A673 (cell line): ENCODE data around the gene H2BK1.

Experiments
- CTCF ChIP-seq: fragments of 300-800, 200-600 bp; sonication (generic); conservative IDR thresholded peaks from 2 replicates; pipeline ENCODE4 v1.5.1; 2017; ENCODE audit warnings: low read depth, mild to moderate bottlenecking, antibody characterized with exemption, low read length, moderate library complexity, mixed read lengths
- EZH2 ChIP-seq: fragments of 200-600 bp; sonication (generic); IDR thresholded peaks from 2 replicates; pipeline ENCODE4 v1.6.1; 2017; ENCODE audit warnings: borderline replicate concordance, low read depth, mild to moderate bottlenecking, mixed read lengths, antibody characterized with exemption, low read length; ENCODE audit not compliant: poor library complexity, severe bottlenecking

GRCh38 chr7:151254316-151254715 is 44.0 kb upstream of the H2BK1 start:
- TF ChIP-seq CTCF (no peak), EZH2 (no peak)
